HepG2 (cell line): ENCODE results near the gene MAMDC2. TPM values are rescaled to one million over a fixed set of nuclear protein-coding genes. Genes with fewer than 3 reads are reported as not detected.

ENCODE experiments used
- ATAC-seq: fragments of 200-7000 bp; cut with Tn5 transposase; 3 replicates; pipeline ENCODE4 v1.9.1; 2020; ENCODE audit warnings: mild to moderate bottlenecking, moderate library complexity
- BruUV-seq: library from RNA; stranded (reverse); fragments of 400-500 nt; replicated peaks from 2 replicates; lab custom pipeline; 2021; lab: Mats Ljungman, UMichigan
- CTCF ChIA-PET: fragments of 300-600 bp; formaldehyde crosslinking; extraction: SDS; loops from one replicate; lab custom pipeline; 2021; ENCODE audit warnings: low total read pairs, inconsistent platforms, low intra/inter-chr PET ratio; lab: Yijun Ruan, JAX
- POLR2A ChIA-PET: fragments of 350-600 bp; sonication (Branson Sonifier 250); formaldehyde crosslinking; loops from one replicate; lab custom pipeline; 2020; ENCODE audit warnings: antibody characterized with exemption, inconsistent platforms; lab: Yijun Ruan, JAX
- DNase-seq: peaks from one replicate; pipeline ENCODE4 v3.0.0-alpha.2; 2015; ENCODE audit warnings: low spot score
- FAIRE-seq: peaks from 3 replicates; lab custom pipeline; 2011; peaks lifted over from hg19 to GRCh38; lab: Jason Lieb, UNC
- H2AFZ ChIP-seq: one replicate; pipeline ENCODE4 v1.6.1; 2011; ENCODE audit warnings: low read length, inconsistent platforms
- H3K27ac ChIP-seq: fragments of 300-600 bp; 3 replicates; pipeline ENCODE4 v1.8.0; 2011; ENCODE audit warnings: mixed run types, mild to moderate bottlenecking, mixed read lengths, low read length, inconsistent platforms; ENCODE audit not compliant: insufficient read depth; ENCODE audit errors: extremely low read length
- H3K27me3 ChIP-seq, 2 experiments: fragments of 200-600 bp in 1 of 2; 2 replicates in 1 of 2; 3 replicates in 1 of 2; pipeline versions ENCODE4 v1.6.0 to v1.8.0; 2011; ENCODE audit warnings: low read length in 2 of 2, mild to moderate bottlenecking in 2 of 2, moderate library complexity in 2 of 2, inconsistent platforms in 1 of 2; ENCODE audit not compliant: insufficient read depth in 2 of 2, control insufficient read depth in 1 of 2
- H3K36me3 ChIP-seq, 2 experiments: fragments of 200-600 bp in 1 of 2; replicated peaks in 1 of 2; 2 replicates in 1 of 2; 3 replicates in 1 of 2; pipeline versions ENCODE4 v1.5.1 to v1.8.0; 2011; ENCODE audit warnings: low read length in 2 of 2, inconsistent platforms in 1 of 2; ENCODE audit not compliant: insufficient read depth in 2 of 2, control insufficient read depth in 1 of 2
- H3K4me1 ChIP-seq: 2 replicates; pipeline ENCODE4 v1.5.1; 2012; ENCODE audit warnings: low read length, inconsistent platforms; ENCODE audit not compliant: insufficient read depth
- H3K4me2 ChIP-seq: 2 replicates; pipeline ENCODE4 v1.6.0; 2011; ENCODE audit warnings: low read depth, low read length, inconsistent platforms
- H3K4me3 ChIP-seq, 3 experiments: fragments of 200-600 bp in 1 of 3; sonication (generic), shearing (Covaris generic) in 1 of 3; replicated peaks in 1 of 3; 2 replicates each; pipeline ENCODE4 v1.5.1; 2011 to 2016; ENCODE audit warnings: low read length in 3 of 3, inconsistent platforms in 2 of 3, low read depth in 2 of 3, mild to moderate bottlenecking in 2 of 3, control low read depth in 1 of 3, mixed read lengths in 1 of 3; ENCODE audit not compliant: insufficient read depth in 1 of 3
- H3K79me2 ChIP-seq: one replicate; pipeline ENCODE4 v1.6.1; 2011; ENCODE audit warnings: low read length, inconsistent platforms; ENCODE audit not compliant: insufficient read depth
- H3K9ac ChIP-seq: 2 replicates; pipeline ENCODE4 v1.6.0; 2011; ENCODE audit warnings: mild to moderate bottlenecking, low read depth, low read length, inconsistent platforms; ENCODE audit not compliant: insufficient read depth
- H3K9me3 ChIP-seq: 2 replicates; pipeline ENCODE4 v1.5.1; 2012; ENCODE audit warnings: mild to moderate bottlenecking, low read length
- H4K20me1 ChIP-seq: 2 replicates; pipeline ENCODE4 v1.6.0; 2011; ENCODE audit warnings: inconsistent platforms, mild to moderate bottlenecking, low read length, moderate library complexity; ENCODE audit not compliant: insufficient read depth
- MAFF ChIP-seq: IDR thresholded peaks from 2 replicates; pipeline ENCODE4 v1.6.1; 2011; ENCODE audit warnings: low read depth, low read length, improper control_type of control experiment
- MAFK ChIP-seq, 2 experiments: IDR thresholded peaks in 1 of 2; conservative IDR thresholded peaks in 1 of 2; 2 replicates each; pipeline ENCODE4 v1.6.1; 2011; ENCODE audit warnings: improper control_type of control experiment in 2 of 2, low read length in 2 of 2
- PCBP2 ChIP-seq: fragments of 200-400 bp; formaldehyde crosslinking; optimal IDR thresholded peaks from 2 replicates; pipeline ENCODE3; 2018; ENCODE audit warnings: low read length, low read depth; ENCODE audit not compliant: poor library complexity, severe bottlenecking
- PREB ChIP-seq: sonication (generic); formaldehyde crosslinking; IDR thresholded peaks from 2 replicates; pipeline ENCODE4 v1.4.0; 2020; ENCODE audit warnings: missing genetic modification reagents
- TAF1 ChIP-seq: sonication (generic); formaldehyde crosslinking; IDR thresholded peaks from 2 replicates; pipeline ENCODE4 v1.4.0; 2020; ENCODE audit warnings: missing genetic modification reagents
- YEATS2 ChIP-seq: sonication (generic); formaldehyde crosslinking; IDR thresholded peaks from 2 replicates; pipeline ENCODE4 v1.4.0; 2020; ENCODE audit warnings: missing genetic modification reagents, borderline replicate concordance
- ZBTB8A ChIP-seq: sonication (generic); formaldehyde crosslinking; IDR thresholded peaks from 2 replicates; pipeline ENCODE4 v1.4.0; 2020; ENCODE audit warnings: mild to moderate bottlenecking, low read depth, missing genetic modification reagents, borderline replicate concordance
- ZFP82 ChIP-seq: sonication (generic); formaldehyde crosslinking; IDR thresholded peaks from 2 replicates; pipeline ENCODE4 v1.5.1; 2020; ENCODE audit warnings: mild to moderate bottlenecking, missing genetic modification reagents, borderline replicate concordance
- ZNF737 ChIP-seq: sonication (generic); formaldehyde crosslinking; IDR thresholded peaks from 2 replicates; pipeline ENCODE4 v1.5.0; 2020; ENCODE audit warnings: missing genetic modification reagents, mild to moderate bottlenecking, borderline replicate concordance
- WGBS: methylation state at CpG from one replicate; pipeline ENCODE4 v1.1.6; 2017; ENCODE audit warnings: low lambda C conversion rate; 5-methylcytosine and 5-hydroxymethylcytosine counted together
- in situ Hi-C: cut with HindIII; loops from 2 replicates; pipeline ENCODE4 v1.10.0; 2017; ENCODE audit warnings: low pct_unique_long_range_greater_than_20kb; ENCODE audit not compliant: extremely low pct_ligation_motif_present
- intact Hi-C: fragments of 100-400 bp; cut with micrococcal nuclease; formaldehyde crosslinking; loops from one replicate; pipeline ENCODE4 v1.10.0; 2022; ENCODE audit not compliant: unreplicated experiment
- polyA plus RNA-seq, 8 experiments: library from polyadenylated mRNA; depleted of rRNA in 3 of 8; stranded (reverse) in 7 of 8; unstranded in 1 of 8; fragments of >200 nt; fragmentation: Illumina TruSeq in 4 of 8; extraction: Trizol in 4 of 8; gene quantifications; 2 replicates each; pipeline versions ENCODE4 v1.2.1 to v1.2.3, GENCODE V29; 2011 to 2016; ENCODE audit warnings: low read depth in 4 of 8, missing spikeins in 1 of 8, mixed read lengths in 1 of 8; ENCODE audit not compliant: insufficient read depth in 1 of 8
- total RNA-seq, 5 experiments: library from RNA; depleted of rRNA; stranded (reverse); fragments of >200 nt; fragmentation: Illumina TruSeq; extraction: Trizol; gene quantifications; 2 replicates each; pipeline ENCODE4 v1.2.3, GENCODE V29; 2016; ENCODE audit warnings: low read depth in 1 of 5
- TF ChIP-seq, protein P1 (sequence below): sonication (generic); formaldehyde crosslinking; IDR thresholded peaks from 2 replicates; pipeline ENCODE4 v1.5.0; 2020; ENCODE audit warnings: missing genetic modification reagents
- TF ChIP-seq, protein P2 (sequence below): sonication (generic); formaldehyde crosslinking; IDR thresholded peaks from 2 replicates; pipeline ENCODE4 v1.5.1; 2020; ENCODE audit warnings: mild to moderate bottlenecking, missing genetic modification reagents, moderate library complexity

The MAMDC2 gene
- total and polyA plus RNA-seq, 2 of the 13 experiments (the other 11 are each of a cell fraction or from before 2014, with no cell fraction given): not detected

GRCh38 chr9:70093095-70093494 is 49.4 kb downstream of the MAMDC2 start:
- FAIRE-seq: no peak
- in situ Hi-C loops: no loop called here
- Histone ChIP-seq H3K9me3 (no peaks in the 10 kb centered on the region), H3K27me3 (peaks cover 0 to 1% of the 10 kb centered on the region in 2 experiments; a peak in 1 of 5 replicates), H3K79me2 (no peaks in the 10 kb centered on the region), H3K36me3 (no peaks in the 10 kb centered on the region), H3K4me3 (no peak overlapping the region), H3K9ac (no peak overlapping the region), H3K4me2 (no peak overlapping the region), H4K20me1 (no peaks in the 10 kb centered on the region), H3K27ac (no peak overlapping the region), H3K4me1 (no peaks in the 10 kb centered on the region), H2AFZ (no peak overlapping the region)
- ChIA-PET POLR2A (no interaction called here), CTCF (no interaction called here)
- DNase-seq: no peak
- ATAC-seq: no peak
- intact Hi-C loops: no loop called here
- no TSS peak for BruUV-seq
- TF ChIP-seq TAF1 (CRISPR knock-in tag): no peak
- no peak for TF ChIP-seq ZFP82
- TF ChIP-seq, protein P1, sequence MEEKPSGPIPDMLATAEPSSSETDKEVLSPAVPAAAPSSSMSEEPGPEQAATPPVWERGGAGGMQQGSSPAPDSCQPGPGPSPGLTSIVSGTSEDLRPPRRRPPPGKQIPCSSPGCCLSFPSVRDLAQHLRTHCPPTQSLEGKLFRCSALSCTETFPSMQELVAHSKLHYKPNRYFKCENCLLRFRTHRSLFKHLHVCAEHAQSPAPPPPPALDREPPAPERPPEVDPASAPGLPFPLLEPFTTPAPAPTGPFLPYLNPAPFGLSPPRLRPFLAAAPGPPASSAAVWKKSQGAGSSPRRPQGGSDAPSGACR (CRISPR knock-in tag): no peak

DNA sequence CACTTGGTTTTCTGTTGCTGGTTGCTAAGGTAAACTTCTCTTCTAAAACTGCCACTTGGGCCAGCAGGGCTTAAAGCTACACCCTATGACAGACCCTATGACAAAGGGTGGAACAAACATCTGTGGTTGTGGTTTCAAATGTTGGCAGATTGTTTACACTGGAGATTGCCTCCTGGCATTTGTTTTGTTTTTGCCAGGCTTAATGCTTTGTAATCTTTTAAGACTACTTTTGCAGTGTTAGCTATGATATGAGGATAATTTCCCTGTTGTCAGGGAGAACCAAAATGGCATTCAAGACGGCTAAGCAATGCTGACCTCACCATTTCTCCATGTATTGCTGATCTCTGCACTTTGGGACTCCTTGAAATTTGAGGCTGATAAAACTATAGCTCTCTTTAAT is 50.3 kb downstream of the MAMDC2 start:
- Histone ChIP-seq H4K20me1 (no peaks in the 10 kb centered on the region), H3K79me2 (no peaks in the 10 kb centered on the region), H3K9me3 (no peaks in the 10 kb centered on the region), H3K4me3 (no peak overlapping the region), H2AFZ (no peak overlapping the region), H3K4me1 (no peaks in the 10 kb centered on the region), H3K27me3 (peaks cover 0 to 1% of the 10 kb centered on the region in 2 experiments; a peak in 1 of 5 replicates), H3K9ac (no peak overlapping the region), H3K4me2 (no peak overlapping the region), H3K36me3 (no peaks in the 10 kb centered on the region), H3K27ac (no peak overlapping the region)
- intact Hi-C loops: no loop called here
- ChIA-PET POLR2A (no interaction called here), CTCF (no interaction called here)
- WGBS: 5% methylated on average over 1 of the region's 1 CpG
- in situ Hi-C loops: no loop called here
- no TSS peak for BruUV-seq
- TF ChIP-seq YEATS2 (CRISPR knock-in tag) (no peak), ZNF737 (no peak), ZBTB8A (CRISPR knock-in tag) (no peak), MAFF (peak; percentile 49; the same call in 1 of the 2 replicates), MAFK (conservative IDR thresholded peaks at IDR 0.05 in 1 of 2, IDR thresholded peaks at IDR 0.05 in 1 of 2; ENCODE audit: low read length in 2 of 2) (peak; percentile 46 to 59; a peak in 3 of 4 replicates), PCBP2 (no peak), PREB (no peak)
- TF ChIP-seq, protein P2, sequence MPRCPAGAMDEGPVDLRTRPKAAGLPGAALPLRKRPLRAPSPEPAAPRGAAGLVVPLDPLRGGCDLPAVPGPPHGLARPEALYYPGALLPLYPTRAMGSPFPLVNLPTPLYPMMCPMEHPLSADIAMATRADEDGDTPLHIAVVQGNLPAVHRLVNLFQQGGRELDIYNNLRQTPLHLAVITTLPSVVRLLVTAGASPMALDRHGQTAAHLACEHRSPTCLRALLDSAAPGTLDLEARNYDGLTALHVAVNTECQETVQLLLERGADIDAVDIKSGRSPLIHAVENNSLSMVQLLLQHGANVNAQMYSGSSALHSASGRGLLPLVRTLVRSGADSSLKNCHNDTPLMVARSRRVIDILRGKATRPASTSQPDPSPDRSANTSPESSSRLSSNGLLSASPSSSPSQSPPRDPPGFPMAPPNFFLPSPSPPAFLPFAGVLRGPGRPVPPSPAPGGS (CRISPR knock-in tag): no peak
- FAIRE-seq (no peak), ATAC-seq (no peak), DNase-seq (no peak)
